GM12878 (cell line): ENCODE data around the gene SRRM3.

ENCODE experiments used
- BCLAF1 ChIP-seq: fragments of 450-650 bp; IDR thresholded peaks from 2 replicates; pipeline ENCODE4 v1.6.1; 2017; ENCODE audit warnings: antibody characterized with exemption, mild to moderate bottlenecking, moderate library complexity
- CREB1 ChIP-seq: IDR thresholded peaks from 2 replicates; pipeline ENCODE4 v1.6.1; 2012; ENCODE audit warnings: low read depth, mild to moderate bottlenecking, inconsistent platforms
- CTCF ChIP-seq, 3 experiments: IDR thresholded peaks in 2 of 3; conservative IDR thresholded peaks in 1 of 3; 2 replicates each; pipeline ENCODE4 v1.5.1; 2011; ENCODE audit warnings: low read depth in 3 of 3, low read length in 3 of 3, mild to moderate bottlenecking in 3 of 3, control low read depth in 2 of 3, moderate library complexity in 2 of 3, inconsistent platforms in 1 of 3, mixed read lengths in 1 of 3; ENCODE audit not compliant: control insufficient read depth in 2 of 3, insufficient read depth in 1 of 3; ENCODE audit errors: extremely low read depth in 1 of 3
- E2F4 ChIP-seq: IDR thresholded peaks from 2 replicates; pipeline ENCODE4 v1.6.1; 2012; ENCODE audit warnings: low read depth, low read length, improper control_type of control experiment
- EP300 ChIP-seq, 2 experiments: fragments of 150-350 bp in 1 of 2; IDR thresholded peaks; 2 replicates each; pipeline ENCODE4 v1.6.1; 2011 to 2012; ENCODE audit warnings: low read depth in 2 of 2, low read length in 2 of 2, borderline replicate concordance in 1 of 2, improper control_type of control experiment in 1 of 2, inconsistent platforms in 1 of 2; ENCODE audit not compliant: control insufficient read depth in 1 of 2
- EZH2 ChIP-seq: IDR thresholded peaks from 2 replicates; pipeline ENCODE4 v1.6.1; 2012; ENCODE audit warnings: low read depth, mild to moderate bottlenecking, control low read depth, inconsistent platforms, low read length, borderline replicate concordance; ENCODE audit not compliant: control insufficient read depth
- FOXM1 ChIP-seq: IDR thresholded peaks from 2 replicates; pipeline ENCODE4 v1.6.1; 2012; ENCODE audit warnings: low read depth, mild to moderate bottlenecking, inconsistent platforms, low read length, moderate library complexity
- NRF1 ChIP-seq: conservative IDR thresholded peaks from 2 replicates; pipeline ENCODE4 v1.6.1; 2011; ENCODE audit warnings: mild to moderate bottlenecking, low read depth, low read length, improper control_type of control experiment
- PKNOX1 ChIP-seq: fragments of 450-650 bp; IDR thresholded peaks from 2 replicates; pipeline ENCODE4 v1.6.1; 2016; ENCODE audit warnings: mild to moderate bottlenecking
- POLR2A ChIP-seq: IDR thresholded peaks from 2 replicates; pipeline ENCODE4 v1.6.1; 2011; ENCODE audit warnings: low read depth, mild to moderate bottlenecking, low read length
- RBBP5 ChIP-seq: fragments of 200-600 bp; sonication (generic); conservative IDR thresholded peaks from 2 replicates; pipeline ENCODE4 v1.6.1; 2016
- SPI1 ChIP-seq: IDR thresholded peaks from 2 replicates; pipeline ENCODE4 v1.6.1; 2011; ENCODE audit warnings: low read depth, mild to moderate bottlenecking, low read length, moderate library complexity, borderline replicate concordance; ENCODE audit not compliant: insufficient read depth
- YBX1 ChIP-seq: fragments of 450-650 bp; IDR thresholded peaks from 2 replicates; pipeline ENCODE4 v1.6.1; 2016; ENCODE audit warnings: antibody characterized with exemption
- ZBTB33 ChIP-seq: fragments of 450-650 bp; IDR thresholded peaks from 2 replicates; pipeline ENCODE4 v1.6.1; 2017; ENCODE audit warnings: mild to moderate bottlenecking

GRCh38 chr7:76191783-76192240, 9.9 kb upstream of the SRRM3 start:
- TF ChIP-seq CTCF (IDR thresholded peaks at IDR 0.05 in 2 of 3, conservative IDR thresholded peaks at IDR 0.05 in 1 of 3; ENCODE audit: control insufficient read depth in 2 of 3, extremely low read depth in 1 of 3, insufficient read depth in 1 of 3, low read depth in 3 of 3, low read length in 3 of 3) (no peak), EP300 (IDR thresholded peaks at IDR 0.05; ENCODE audit: borderline replicate concordance in 1 of 2, control insufficient read depth in 1 of 2, low read depth in 2 of 2, low read length in 2 of 2) (no peak), E2F4 (no peak), CREB1 (no peak), POLR2A (no peak), EZH2 (no peak), FOXM1 (no peak), RBBP5 (no peak), NRF1 (no peak), ZBTB33 (no peak), YBX1 (no peak), SPI1 (no peak), PKNOX1 (no peak), BCLAF1 (no peak)
